KOPT-K1 (cell line): ENCODE results near the gene PPP2R2B.

Experiments used
- H3K27ac ChIP-seq: fragments of 200-600 bp; sonication (generic); 2 replicates; pipeline ENCODE4 v1.5.1; 2016; ENCODE audit warnings: antibody characterized with exemption, mild to moderate bottlenecking, low read depth, low read length; ENCODE audit not compliant: poor library complexity, severe bottlenecking
- H3K36me3 ChIP-seq: fragments of 200-600 bp; sonication (generic); 2 replicates; pipeline ENCODE4 v1.5.1; 2017; ENCODE audit warnings: antibody characterized with exemption, mild to moderate bottlenecking, low read length, moderate library complexity; ENCODE audit not compliant: insufficient read depth
- H3K9me3 ChIP-seq: fragments of 200-600 bp; sonication (generic); 2 replicates; pipeline ENCODE4 v1.5.1; 2017; ENCODE audit warnings: antibody characterized with exemption, low read length, mild to moderate bottlenecking; ENCODE audit not compliant: insufficient read depth, poor library complexity, severe bottlenecking

PPP2R2B gene

GRCh38 chr5:146761811-146762210 lies 116.7 kb downstream of the PPP2R2B start:
- no peak overlapping the region for H3K27ac ChIP-seq
- H3K9me3 ChIP-seq, result no peaks in the 10 kb centered on the region
- H3K36me3 ChIP-seq, result no peaks in the 10 kb centered on the region

- Histone ChIP-seq H3K27ac (no peak overlapping the region), H3K36me3 (no peaks in the 10 kb centered on the region), H3K9me3 (no peaks in the 10 kb centered on the region)
Measured at GRCh38 chr5:146758938-146759337, 119.6 kb downstream of the PPP2R2B start.

GRCh38 chr5:146758076-146758475 lies 120.5 kb downstream of the PPP2R2B start:
- Histone ChIP-seq H3K9me3 (no peaks in the 10 kb centered on the region), H3K36me3 (no peaks in the 10 kb centered on the region), H3K27ac (no peak overlapping the region)

GRCh38 chr5:146756546-146756945 lies 122.0 kb downstream of the PPP2R2B start:
- Histone ChIP-seq H3K9me3 (no peaks in the 10 kb centered on the region), H3K27ac (no peak overlapping the region), H3K36me3 (no peaks in the 10 kb centered on the region)

- Histone ChIP-seq H3K9me3 (no peaks in the 10 kb centered on the region), H3K27ac (no peak overlapping the region), H3K36me3 (no peaks in the 10 kb centered on the region)
Measured at GRCh38 chr5:146755793-146756192, 122.8 kb downstream of the PPP2R2B start.

GRCh38 chr5:146754621-146755020 lies 123.9 kb downstream of the PPP2R2B start:
- H3K27ac ChIP-seq, result no peak overlapping the region
- H3K36me3 ChIP-seq, result no peaks in the 10 kb centered on the region
- no peaks in the 10 kb centered on the region for H3K9me3 ChIP-seq

GRCh38 chr5:146753641-146754040 lies 124.9 kb downstream of the PPP2R2B start:
- no peaks in the 10 kb centered on the region for H3K9me3 ChIP-seq
- H3K27ac ChIP-seq, result no peak overlapping the region
- H3K36me3 ChIP-seq, result no peaks in the 10 kb centered on the region

- Histone ChIP-seq H3K9me3 (no peaks in the 10 kb centered on the region), H3K27ac (no peak overlapping the region), H3K36me3 (no peaks in the 10 kb centered on the region)
Measured at GRCh38 chr5:146751781-146752401, 126.7 kb downstream of the PPP2R2B start.

- Histone ChIP-seq H3K9me3 (no peaks in the 10 kb centered on the region), H3K36me3 (no peaks in the 10 kb centered on the region), H3K27ac (no peak overlapping the region)
Measured at GRCh38 chr5:146751054-146751453, 127.5 kb downstream of the PPP2R2B start.

GRCh38 chr5:146748533-146748932 lies 130.0 kb downstream of the PPP2R2B start:
- H3K9me3 ChIP-seq, result no peaks in the 10 kb centered on the region
- no peak overlapping the region for H3K27ac ChIP-seq
- no peaks in the 10 kb centered on the region for H3K36me3 ChIP-seq

- Histone ChIP-seq H3K9me3 (no peaks in the 10 kb centered on the region), H3K36me3 (no peaks in the 10 kb centered on the region), H3K27ac (no peak overlapping the region)
Measured at GRCh38 chr5:146745931-146746577, 132.5 kb downstream of the PPP2R2B start.

GRCh38 chr5:146744068-146744745 lies 134.3 kb downstream of the PPP2R2B start:
- Histone ChIP-seq H3K27ac (no peak overlapping the region), H3K36me3 (no peaks in the 10 kb centered on the region), H3K9me3 (no peaks in the 10 kb centered on the region)

GRCh38 chr5:146734936-146735577 lies 143.5 kb downstream of the PPP2R2B start:
- Histone ChIP-seq H3K36me3 (no peaks in the 10 kb centered on the region), H3K9me3 (peaks cover 6% of the 10 kb centered on the region), H3K27ac (no peak overlapping the region)

GRCh38 chr5:146732962-146733361 lies 145.6 kb downstream of the PPP2R2B start:
- H3K36me3 ChIP-seq, result no peaks in the 10 kb centered on the region
- H3K27ac ChIP-seq, result no peak overlapping the region
- peaks cover 23% of the 10 kb centered on the region for H3K9me3 ChIP-seq

- no peak overlapping the region for H3K27ac ChIP-seq
Measured at GRCh38 chr5:146731909-146732659, 146.5 kb downstream of the PPP2R2B start.

More at GRCh38 chr5:146731909-146732659, 146.5 kb downstream of the PPP2R2B start:
- peaks cover 23% of the 10 kb centered on the region for H3K9me3 ChIP-seq
- no peaks in the 10 kb centered on the region for H3K36me3 ChIP-seq
